Suprapubic skin (tissue), 4 donors: Measurements from ENCODE around the gene GET3. TPM values are rescaled to one million over a fixed set of nuclear protein-coding genes. Genes with fewer than 3 reads are reported as not detected.

ENCODE experiments used
- DNase-seq, 2 donors: peaks; one replicate each; pipeline ENCODE4 v3.0.0-alpha.2; 2019; ENCODE audit warnings: low spot score in 2 of 2
- H3K27ac ChIP-seq: fragments of 200-600 bp; sonication (generic); one replicate; pipeline ENCODE4 v1.5.1; 2019
- H3K27me3 ChIP-seq: fragments of 200-600 bp; sonication (generic); one replicate; pipeline ENCODE4 v1.5.1; 2019
- H3K36me3 ChIP-seq: fragments of 200-600 bp; sonication (generic); one replicate; pipeline ENCODE4 v1.5.1; 2019
- H3K4me1 ChIP-seq: fragments of 200-600 bp; sonication (generic); one replicate; pipeline ENCODE4 v1.5.1; 2019
- H3K4me3 ChIP-seq: fragments of 200-600 bp; sonication (generic); one replicate; pipeline ENCODE4 v1.5.1; 2019; ENCODE audit warnings: mild to moderate bottlenecking
- H3K9me3 ChIP-seq: fragments of 200-600 bp; sonication (generic); one replicate; pipeline ENCODE4 v1.5.1; 2019
- EP300 ChIP-seq: sonication (generic); formaldehyde crosslinking; IDR thresholded peaks from one replicate; pipeline ENCODE4 v1.6.1; 2017; ENCODE audit warnings: antibody characterized with exemption
- POLR2A ChIP-seq, 2 donors: fragments of 450-650 bp; IDR thresholded peaks; one replicate each; pipeline ENCODE4 v1.6.1; 2017; ENCODE audit warnings: antibody characterized with exemption in 2 of 2, mild to moderate bottlenecking in 2 of 2, moderate library complexity in 2 of 2
- POLR2AphosphoS5 ChIP-seq, 3 donors: sonication (generic); formaldehyde crosslinking; IDR thresholded peaks; one replicate each; pipeline ENCODE4 v1.6.1; 2017; ENCODE audit warnings: antibody characterized with exemption in 3 of 3
- WGBS: methylation state at CpG from one replicate; pipeline ENCODE4 v1.1.5; 2018; 5-methylcytosine and 5-hydroxymethylcytosine counted together
- total RNA-seq, 4 donors: library from RNA; depleted of rRNA; stranded (reverse); fragments of >200 nt; gene quantifications; one replicate each; pipeline ENCODE4 v1.1.0, GENCODE V29; 2016
- TF ChIP-seq, protein P1 (sequence below), 2 donors: fragments of 200-600 bp in 1 of 2; fragments of 450-650 bp in 1 of 2; sonication (generic) in 1 of 2; IDR thresholded peaks; one replicate each; pipeline ENCODE4 v1.5.1; 2016 to 2019; ENCODE audit warnings: antibody characterized with exemption in 2 of 2, mild to moderate bottlenecking in 1 of 2, moderate library complexity in 1 of 2

Gene GET3
- total RNA-seq, 4 donors from 2014 or later: 26.2 to 63.6 (median 56.9) TPM

DNA sequence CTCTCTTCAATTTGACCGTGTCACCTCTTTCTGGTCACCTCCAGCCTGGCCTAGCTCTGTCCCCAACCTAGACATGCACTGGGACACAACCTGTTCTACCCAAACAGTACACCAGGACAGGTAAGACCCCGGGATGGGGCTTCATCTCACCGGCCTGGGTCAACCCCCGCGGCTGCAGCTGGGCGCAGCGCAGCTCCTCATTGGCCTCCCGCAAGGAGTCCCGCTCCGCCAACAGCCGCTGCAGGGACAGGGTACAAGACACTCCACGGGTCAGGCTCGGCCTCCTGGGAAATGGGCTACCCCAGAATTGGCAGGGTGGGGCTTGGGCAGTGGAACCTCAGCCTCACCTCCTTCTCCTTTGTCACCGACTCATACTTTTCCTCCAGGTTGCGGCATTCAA lies 30.4 kb downstream of the GET3 start:
- Histone ChIP-seq H3K27ac (no peak overlapping the region), H3K27me3 (no peaks in the 10 kb centered on the region), H3K9me3 (no peaks in the 10 kb centered on the region), H3K4me3 (no peak overlapping the region), H3K36me3 (peaks cover 53% of the 10 kb centered on the region), H3K4me1 (peaks cover 3% of the 10 kb centered on the region)
- DNase-seq: no peak
- 96% methylated on average over 15 of the region's 15 CpGs for WGBS
- TF ChIP-seq EP300: no peak
- no peak for TF ChIP-seq POLR2AphosphoS5 (IDR thresholded peaks at IDR 0.05)
- TF ChIP-seq, protein P1, sequence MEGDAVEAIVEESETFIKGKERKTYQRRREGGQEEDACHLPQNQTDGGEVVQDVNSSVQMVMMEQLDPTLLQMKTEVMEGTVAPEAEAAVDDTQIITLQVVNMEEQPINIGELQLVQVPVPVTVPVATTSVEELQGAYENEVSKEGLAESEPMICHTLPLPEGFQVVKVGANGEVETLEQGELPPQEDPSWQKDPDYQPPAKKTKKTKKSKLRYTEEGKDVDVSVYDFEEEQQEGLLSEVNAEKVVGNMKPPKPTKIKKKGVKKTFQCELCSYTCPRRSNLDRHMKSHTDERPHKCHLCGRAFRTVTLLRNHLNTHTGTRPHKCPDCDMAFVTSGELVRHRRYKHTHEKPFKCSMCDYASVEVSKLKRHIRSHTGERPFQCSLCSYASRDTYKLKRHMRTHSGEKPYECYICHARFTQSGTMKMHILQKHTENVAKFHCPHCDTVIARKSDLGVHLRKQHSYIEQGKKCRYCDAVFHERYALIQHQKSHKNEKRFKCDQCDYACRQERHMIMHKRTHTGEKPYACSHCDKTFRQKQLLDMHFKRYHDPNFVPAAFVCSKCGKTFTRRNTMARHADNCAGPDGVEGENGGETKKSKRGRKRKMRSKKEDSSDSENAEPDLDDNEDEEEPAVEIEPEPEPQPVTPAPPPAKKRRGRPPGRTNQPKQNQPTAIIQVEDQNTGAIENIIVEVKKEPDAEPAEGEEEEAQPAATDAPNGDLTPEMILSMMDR (IDR thresholded peaks at IDR 0.05): no peak
- TF ChIP-seq POLR2A (IDR thresholded peaks at IDR 0.05): no peak

DNA sequence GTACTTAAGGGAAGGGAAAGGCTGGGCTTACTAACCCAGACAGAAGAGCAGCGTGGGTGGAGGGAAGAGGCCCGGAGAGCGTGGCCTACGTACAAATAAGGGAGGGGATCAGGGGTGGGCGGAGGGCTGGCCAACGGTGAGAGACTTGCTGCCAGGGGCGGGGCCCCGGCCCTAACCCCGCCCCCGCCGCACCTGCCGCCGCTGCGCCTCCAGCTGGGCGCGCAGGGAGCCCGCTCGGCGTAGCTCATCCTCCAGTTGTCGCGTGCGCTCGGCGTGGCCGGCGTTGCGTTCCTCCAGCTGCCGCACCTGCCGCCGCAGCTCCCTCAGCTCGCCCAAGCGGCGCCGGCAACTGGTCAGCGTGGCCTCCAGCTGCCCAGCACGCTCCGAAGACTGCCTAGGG lies 32.4 kb downstream of the GET3 start:
- Histone ChIP-seq H3K9me3 (no peaks in the 10 kb centered on the region), H3K4me3 (no peak overlapping the region), H3K36me3 (peaks cover 37% of the 10 kb centered on the region), H3K27me3 (no peaks in the 10 kb centered on the region), H3K4me1 (peaks cover 11% of the 10 kb centered on the region), H3K27ac (no peak overlapping the region)
- TF ChIP-seq EP300 (no peak), POLR2A (IDR thresholded peaks at IDR 0.05) (no peak), POLR2AphosphoS5 (IDR thresholded peaks at IDR 0.05) (no peak)
- TF ChIP-seq, protein P1 (IDR thresholded peaks at IDR 0.05): no peak
- 33% methylated on average over 21 of the region's 37 CpGs for WGBS
- no peak for DNase-seq

GRCh38 chr19:12770922-12771321 lies 33.6 kb downstream of the GET3 start:
- Histone ChIP-seq H3K9me3 (no peaks in the 10 kb centered on the region), H3K36me3 (peaks cover 32% of the 10 kb centered on the region), H3K4me3 (no peak overlapping the region), H3K27ac (no peak overlapping the region), H3K4me1 (peaks cover 17% of the 10 kb centered on the region), H3K27me3 (no peaks in the 10 kb centered on the region)
- TF ChIP-seq, protein P1 (IDR thresholded peaks at IDR 0.05): no peak
- no peak for TF ChIP-seq EP300
- TF ChIP-seq POLR2AphosphoS5 (IDR thresholded peaks at IDR 0.05): no peak
- no peak for TF ChIP-seq POLR2A (IDR thresholded peaks at IDR 0.05)
- whole genome bisulfite sequencing: 100% methylated on average over 1 of the region's 13 CpGs
- no peak for DNase-seq

DNA sequence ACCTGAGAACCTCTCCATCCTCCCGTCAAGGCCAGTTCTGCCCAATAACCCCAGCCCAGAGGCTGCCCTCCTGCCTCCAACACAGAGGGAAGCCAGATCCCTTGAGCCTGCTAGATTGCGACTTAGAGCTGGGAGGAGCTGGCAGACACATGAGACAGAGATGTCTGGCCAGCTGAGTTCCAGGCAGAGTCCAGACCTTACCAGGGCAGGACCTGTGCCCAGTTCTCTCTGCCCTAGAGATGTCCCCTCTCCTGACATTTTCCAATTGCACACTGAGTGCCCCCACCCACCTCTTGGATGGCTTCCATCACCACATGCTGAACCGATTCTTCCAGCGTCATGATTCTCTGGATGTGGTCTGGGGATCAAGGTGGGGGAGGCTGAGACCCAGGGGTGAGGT lies 35.0 kb downstream of the GET3 start:
- H3K4me1 ChIP-seq: peaks cover 26% of the 10 kb centered on the region
- WGBS: 76% methylated on average over 3 of the region's 4 CpGs
- no peak for DNase-seq
- H3K9me3 ChIP-seq: no peaks in the 10 kb centered on the region
- H3K27me3 ChIP-seq: no peaks in the 10 kb centered on the region
- H3K4me3 ChIP-seq: no peak overlapping the region
- TF ChIP-seq POLR2A (IDR thresholded peaks at IDR 0.05) (no peak), EP300 (no peak), POLR2AphosphoS5 (IDR thresholded peaks at IDR 0.05) (no peak)
- TF ChIP-seq, protein P1 (IDR thresholded peaks at IDR 0.05): no peak
- no peak overlapping the region for H3K27ac ChIP-seq
- H3K36me3 ChIP-seq: peaks cover 24% of the 10 kb centered on the region

- no peak for DNase-seq
- Histone ChIP-seq H3K4me3 (no peak overlapping the region), H3K4me1 (peaks cover 38% of the 10 kb centered on the region), H3K36me3 (peaks cover 18% of the 10 kb centered on the region), H3K9me3 (no peaks in the 10 kb centered on the region), H3K27me3 (no peaks in the 10 kb centered on the region), H3K27ac (no peak overlapping the region)
- whole genome bisulfite sequencing: 88% methylated on average over 2 of the region's 2 CpGs
- TF ChIP-seq EP300: no peak
- no peak for TF ChIP-seq POLR2A (IDR thresholded peaks at IDR 0.05)
- TF ChIP-seq, protein P1 (IDR thresholded peaks at IDR 0.05): no peak
- TF ChIP-seq POLR2AphosphoS5 (IDR thresholded peaks at IDR 0.05): no peak
Measured at GRCh38 chr19:12773571-12773970, 36.3 kb downstream of the GET3 start.
